Urinary bladder (tissue), 4 donors: ENCODE results near the gene ZNF512. TPM values are rescaled to one million over a fixed set of nuclear protein-coding genes. Genes with fewer than 3 reads are reported as not detected.
A peak's percentile ranks its signal among the peaks of the same experiment; 100 is the strongest.
"Not testable (repeated sequence)": the region's sequence is repeated elsewhere in the genome, so short reads cannot be mapped to it uniquely, and the experiment has no call there.

Experiments used
- DNase-seq: peaks from one replicate; pipeline ENCODE4 v3.0.0-alpha.2; 2015; ENCODE audit errors: extremely low spot score
- H3K27ac ChIP-seq: one replicate; pipeline ENCODE4 v1.5.1; 2013; ENCODE audit warnings: low read depth, mild to moderate bottlenecking, moderate library complexity
- H3K36me3 ChIP-seq: one replicate; pipeline ENCODE4 v1.6.1; 2013; ENCODE audit warnings: mild to moderate bottlenecking, moderate library complexity; ENCODE audit not compliant: insufficient read depth
- H3K4me1 ChIP-seq: one replicate; pipeline ENCODE4 v1.6.1; 2013; ENCODE audit warnings: mild to moderate bottlenecking, moderate library complexity; ENCODE audit not compliant: insufficient read depth
- H3K4me3 ChIP-seq: one replicate; pipeline ENCODE4 v1.5.1; 2013; ENCODE audit warnings: low read depth, low read length
- whole genome bisulfite sequencing: extraction: QIAGEN DNeasy Blood & Tissue Kit; methylation state at CpG from one replicate; pipeline ENCODE4 v1.1.7; 2013; 5-methylcytosine and 5-hydroxymethylcytosine counted together
- polyA plus RNA-seq: library from polyadenylated mRNA; stranded (reverse); fragments of 200-250 nt; gene quantifications from one replicate; pipeline ENCODE4 v1.2.3, GENCODE V29; 2013
- total RNA-seq: library from RNA; depleted of rRNA; stranded (reverse); fragments of >200 nt; gene quantifications from one replicate; pipeline ENCODE4 v1.2.3, GENCODE V29; 2014
- donor health status: healthy with polysubstance abuse.
- donor health status: healthy.

Gene ZNF512
- total and polyA plus RNA-seq, 2 donors = 31.6 to 40.2 TPM

DNA sequence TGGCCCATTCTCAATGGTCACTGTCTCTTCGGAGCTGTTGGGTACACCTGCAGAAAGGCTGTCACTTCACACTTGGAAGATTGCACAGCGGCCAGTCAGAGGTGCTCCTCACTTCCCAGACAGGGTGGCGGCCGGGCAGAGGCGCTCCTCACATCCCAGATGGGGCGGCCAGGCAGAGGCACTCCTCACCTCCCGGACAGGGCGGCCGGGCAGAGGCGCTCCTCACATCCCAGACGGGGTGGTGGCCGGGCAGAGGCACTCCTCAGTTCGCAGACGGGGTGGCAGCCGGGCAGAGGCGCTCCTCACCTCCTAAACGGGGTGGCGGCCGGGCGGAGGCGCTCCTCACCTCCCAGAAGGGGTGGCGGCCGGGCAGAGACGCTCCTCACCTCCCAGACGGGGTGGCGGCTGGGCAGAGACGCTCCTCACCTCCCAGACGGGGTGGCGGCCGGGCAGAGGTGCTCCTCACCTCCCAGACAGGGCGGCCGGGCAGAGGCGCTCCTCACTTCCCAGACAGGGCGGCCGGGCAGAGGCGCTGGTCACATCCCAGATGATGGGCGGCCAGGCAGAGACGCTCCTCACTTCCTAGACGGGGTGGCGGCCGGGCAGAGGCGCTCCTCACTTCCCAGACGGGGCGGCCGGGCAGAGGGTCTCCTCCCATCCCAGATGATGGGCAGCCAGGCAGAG, 11.3 kb downstream of the ZNF512 start:
- 99% methylated on average over 45 of the region's 45 CpGs for WGBS
- not testable (repeated sequence) for H3K36me3 ChIP-seq, H3K4me3 ChIP-seq, H3K4me1 ChIP-seq, DNase-seq, H3K27ac ChIP-seq

GRCh38 chr2:27595412-27595811, 12.6 kb downstream of the ZNF512 start:
- H3K27ac ChIP-seq, H3K4me3 ChIP-seq, DNase-seq, H3K4me1 ChIP-seq, H3K36me3 ChIP-seq: not testable (repeated sequence)
- 99% methylated on average over 9 of the region's 9 CpGs for WGBS

GRCh38 chr2:27596627-27597026, 13.8 kb downstream of the ZNF512 start:
- Histone ChIP-seq H3K36me3 (no peaks in the 10 kb centered on the region), H3K27ac (no peak overlapping the region), H3K4me1 (no peaks in the 10 kb centered on the region), H3K4me3 (no peak overlapping the region)
- WGBS = 76% methylated on average over 1 of the region's 1 CpG
- no peak for DNase-seq

- 85% methylated on average over 2 of the region's 2 CpGs for WGBS
- Histone ChIP-seq H3K4me3 (no peak overlapping the region), H3K27ac (no peak overlapping the region), H3K4me1 (no peaks in the 10 kb centered on the region), H3K36me3 (peaks cover 14% of the 10 kb centered on the region)
- DNase-seq = no peak
Observed at GRCh38 chr2:27606611-27607010, 23.8 kb downstream of the ZNF512 start.

DNA sequence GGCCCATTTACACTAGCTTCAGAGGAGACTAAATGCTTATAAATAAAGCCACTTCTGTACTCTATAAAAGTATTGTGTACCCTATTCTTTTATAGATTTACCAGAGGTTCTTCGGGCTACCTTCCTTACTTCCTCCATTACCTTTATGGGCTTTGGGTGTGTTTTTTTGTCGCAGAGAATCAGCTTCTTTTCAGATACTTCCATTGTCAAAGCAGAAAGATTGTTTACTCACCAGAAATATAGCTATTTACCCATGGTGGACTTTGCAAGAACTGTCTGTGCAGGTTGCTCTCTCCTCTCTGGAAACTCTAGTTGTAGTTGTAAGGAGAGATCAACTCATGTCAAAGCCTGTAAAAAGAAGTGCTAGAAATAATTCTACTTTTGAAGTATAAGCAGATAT, 31.1 kb downstream of the ZNF512 start:
- Histone ChIP-seq H3K27ac (no peak overlapping the region), H3K36me3 (peaks cover 2% of the 10 kb centered on the region), H3K4me3 (no peak overlapping the region), H3K4me1 (no peaks in the 10 kb centered on the region)
- no peak for DNase-seq
- WGBS = 96% methylated on average over 2 of the region's 2 CpGs

GRCh38 chr2:27615316-27615715, 32.5 kb downstream of the ZNF512 start:
- 95% methylated on average over 3 of the region's 3 CpGs for WGBS
- DNase-seq = no peak
- no peak overlapping the region for H3K27ac ChIP-seq
- H3K36me3 ChIP-seq = peaks cover 2% of the 10 kb centered on the region
- H3K4me3 ChIP-seq = no peak overlapping the region
- no peaks in the 10 kb centered on the region for H3K4me1 ChIP-seq

DNA sequence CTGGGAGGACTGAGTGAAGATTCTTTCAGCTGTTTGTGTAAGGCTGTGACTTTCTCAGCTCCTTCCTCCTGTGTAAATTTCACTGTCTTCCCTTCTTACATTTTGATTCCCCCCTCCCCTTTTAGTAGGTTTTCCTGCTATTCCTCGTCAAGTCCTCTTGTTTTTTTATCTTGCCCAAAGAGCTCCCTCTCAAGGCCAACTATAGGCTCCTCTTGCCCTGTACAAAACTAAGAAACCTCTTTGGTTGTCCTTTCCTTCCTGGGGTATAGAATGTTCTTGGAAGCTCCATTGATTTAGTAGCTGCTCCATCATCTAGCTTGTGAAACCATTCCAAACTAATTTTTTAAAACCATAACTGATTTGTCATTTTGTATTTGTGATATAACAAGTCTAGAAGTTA, 38.7 kb downstream of the ZNF512 start:
- Histone ChIP-seq H3K4me3 (no peak overlapping the region), H3K27ac (no peak overlapping the region), H3K4me1 (no peaks in the 10 kb centered on the region), H3K36me3 (no peaks in the 10 kb centered on the region)
- 66% methylated on average over 1 of the region's 1 CpG for WGBS
- DNase-seq = no peak

- WGBS = 79% methylated on average over 3 of the region's 3 CpGs
- no peak overlapping the region for H3K27ac ChIP-seq
Observed at GRCh38 chr2:27622921-27623384, 40.1 kb downstream of the ZNF512 start.

GRCh38 chr2:27624943-27625342, 42.1 kb downstream of the ZNF512 start:
- H3K27ac ChIP-seq = no peak overlapping the region
- no peak overlapping the region for H3K4me3 ChIP-seq
- no peaks in the 10 kb centered on the region for H3K36me3 ChIP-seq
- H3K4me1 ChIP-seq = no peaks in the 10 kb centered on the region
- DNase-seq = no peak

More at GRCh38 chr2:27622921-27623384, 40.1 kb downstream of the ZNF512 start:
- DNase-seq = no peak
- Histone ChIP-seq H3K36me3 (no peaks in the 10 kb centered on the region), H3K4me1 (no peaks in the 10 kb centered on the region), H3K4me3 (no peak overlapping the region)

DNA sequence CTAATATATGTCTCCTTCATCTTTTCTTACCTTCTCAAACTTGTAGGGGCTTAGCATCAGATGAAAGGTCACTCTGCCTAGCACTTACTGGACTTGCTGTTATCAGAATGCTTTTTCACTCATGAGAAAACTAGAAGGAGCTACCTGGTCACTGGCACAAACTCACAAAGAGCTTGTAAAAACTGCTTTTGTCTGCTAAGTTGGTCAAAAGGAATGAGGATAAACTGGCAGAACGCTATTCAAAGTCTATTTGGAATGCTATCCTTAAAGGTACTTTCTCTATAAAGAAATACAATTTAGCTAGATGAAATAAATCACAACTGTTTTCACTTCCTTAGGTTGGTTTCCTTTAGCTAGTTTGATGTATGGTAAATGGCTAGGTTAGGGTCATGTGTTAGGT, 43.5 kb downstream of the ZNF512 start:
- 89% methylated on average over 1 of the region's 1 CpG for WGBS
- not testable (repeated sequence) for DNase-seq, H3K27ac ChIP-seq, H3K36me3 ChIP-seq, H3K4me3 ChIP-seq, H3K4me1 ChIP-seq

DNA sequence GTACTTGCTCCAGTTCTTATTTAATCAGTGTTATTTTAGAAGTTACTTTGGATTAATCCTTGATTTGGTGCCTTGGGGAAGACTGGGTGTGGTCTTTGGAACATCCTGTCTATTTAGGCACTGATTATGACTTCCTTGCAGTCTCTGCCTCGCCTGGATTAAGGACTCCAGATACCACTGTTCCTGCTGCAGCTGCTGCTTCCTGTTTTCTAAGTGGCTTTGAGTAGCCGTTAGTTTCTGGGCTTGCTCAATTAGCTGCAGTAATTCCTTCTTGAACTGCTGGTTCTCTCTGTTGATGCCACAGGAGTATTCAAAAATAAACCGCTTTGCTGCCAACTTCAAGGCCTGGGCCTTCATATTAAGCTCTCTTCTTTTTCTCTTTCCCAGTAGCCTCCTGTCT, 44.1 kb downstream of the ZNF512 start:
- H3K4me1 ChIP-seq, H3K27ac ChIP-seq, H3K36me3 ChIP-seq, DNase-seq, H3K4me3 ChIP-seq: not testable (repeated sequence)
- 46% methylated on average over 3 of the region's 3 CpGs for WGBS

DNA sequence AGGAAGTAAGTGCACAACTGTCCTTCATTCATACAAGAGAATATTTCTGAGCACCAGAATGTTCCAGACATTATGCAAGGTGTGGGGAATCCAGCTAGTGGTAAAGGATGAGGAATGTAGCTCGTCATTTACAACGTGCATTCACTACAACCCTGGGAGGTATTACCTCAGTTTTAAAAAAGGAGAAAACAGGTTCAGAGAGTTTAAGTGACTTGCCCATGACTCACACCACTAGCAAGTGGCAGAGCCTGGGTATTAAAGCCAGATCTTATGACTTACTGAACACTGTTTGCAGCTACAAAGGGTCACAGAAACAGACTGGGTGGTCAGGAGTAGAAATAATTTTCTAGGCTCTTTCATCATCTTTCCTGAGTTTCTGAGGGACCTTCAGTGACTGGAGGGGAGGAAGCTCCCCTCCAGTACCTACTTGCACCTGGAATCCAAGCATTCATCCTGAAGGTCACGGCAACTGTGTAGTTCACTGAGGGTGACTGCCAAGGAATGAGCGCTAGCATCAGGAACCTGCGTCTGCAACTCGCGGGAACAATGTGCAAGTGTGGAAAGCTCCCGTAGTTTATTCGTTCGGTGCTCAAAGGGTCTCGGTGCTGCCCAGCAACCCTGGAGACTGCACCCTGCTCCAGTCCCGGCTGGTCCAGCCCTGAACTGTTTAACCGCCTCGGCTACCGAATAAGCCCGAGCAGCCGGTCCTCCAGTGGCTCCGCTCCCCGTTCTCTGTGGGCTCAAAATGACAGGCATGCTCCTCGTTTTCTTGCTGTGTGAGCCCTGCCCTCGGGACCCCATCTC, 45.3 kb downstream of the ZNF512 start:
- H3K27ac ChIP-seq = no peak overlapping the region
- no peaks in the 10 kb centered on the region for H3K4me1 ChIP-seq
- no peaks in the 10 kb centered on the region for H3K36me3 ChIP-seq
- no peak for DNase-seq
- peak overlapping the region; percentile 75 for H3K4me3 ChIP-seq
- 3% methylated on average over 21 of the region's 21 CpGs for WGBS

DNA sequence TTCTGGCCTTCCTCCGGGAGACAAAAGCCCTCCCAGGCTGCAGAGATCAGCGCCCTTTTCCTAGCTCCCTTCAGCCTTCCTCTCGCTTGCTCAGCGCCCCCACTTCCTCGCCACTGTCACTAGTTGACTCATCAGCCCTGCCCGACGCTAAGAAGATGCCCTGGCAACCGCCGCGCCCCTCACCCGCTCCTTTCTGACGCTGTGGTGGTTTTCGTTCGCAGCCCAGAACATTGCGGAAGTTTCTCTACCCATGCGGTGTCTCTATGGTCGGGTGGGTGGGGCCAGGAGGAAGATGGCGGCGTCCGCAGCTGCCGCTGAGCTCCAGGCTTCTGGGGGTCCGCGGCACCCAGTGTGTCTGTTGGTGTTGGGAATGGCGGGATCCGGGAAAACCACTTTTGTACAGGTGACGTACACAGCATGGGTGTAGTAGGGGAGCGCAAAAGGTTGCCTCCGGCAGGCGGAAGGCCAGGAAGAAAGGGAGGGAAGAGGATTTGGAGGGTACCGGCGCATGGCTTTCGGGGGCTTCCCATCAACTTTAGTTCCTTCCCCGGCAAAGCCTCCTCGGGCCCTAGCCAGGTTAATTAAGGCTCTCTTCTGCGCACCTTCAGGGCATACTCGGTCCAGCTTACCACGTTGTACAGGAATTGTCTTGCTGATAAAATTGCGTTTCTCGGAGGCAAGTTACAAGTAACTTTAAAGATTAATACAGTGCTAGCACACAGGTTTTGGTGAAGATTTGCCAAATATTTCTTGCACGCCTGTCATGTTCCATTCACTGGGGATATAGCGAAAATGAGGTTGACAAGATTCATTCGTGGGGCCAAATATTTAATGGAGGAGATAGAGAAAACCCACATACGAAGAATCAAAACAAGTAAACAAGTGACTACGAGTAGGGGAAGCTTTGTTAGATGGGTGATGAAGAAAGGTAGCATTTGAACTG, 46.2 kb downstream of the ZNF512 start, which contains the start of the genes CCDC121 and GPN1:
Gene CCDC121, minus strand, starts transcription at position 246 of the 943 bp plus-strand sequence. CDS start 1,213 bp downstream, outside the sequence.
Gene GPN1, plus strand, starts transcription at position 284 of the 943 bp plus-strand sequence. Its CDS starts 9 bp downstream, at position 293.
- WGBS = under 1% methylated on average over 44 of the region's 44 CpGs
- peak within 1 kb of the TSS; percentile 53 for H3K27ac ChIP-seq
- no peaks in the 10 kb centered on the region for H3K36me3 ChIP-seq
- peak within 1 kb of the TSS; percentile 75 for H3K4me3 ChIP-seq
- no peaks in the 10 kb centered on the region for H3K4me1 ChIP-seq
- peak; percentile 72 for DNase-seq
